NCI-H526 treated with DMSO at 0.1 percent for 48 hours (cell line): ENCODE measurements around the gene CFAP74.
A peak's percentile ranks its signal among the peaks of the same experiment; 100 is the strongest.
"Not testable (repeated sequence)": the region's sequence is repeated elsewhere in the genome, so short reads cannot be mapped to it uniquely, and the experiment has no call there.

Experiments used
- DNase-seq: peaks from one replicate; lab custom pipeline; 2025; lab: John Stamatoyannopoulos, UW

The CFAP74 gene

DNA sequence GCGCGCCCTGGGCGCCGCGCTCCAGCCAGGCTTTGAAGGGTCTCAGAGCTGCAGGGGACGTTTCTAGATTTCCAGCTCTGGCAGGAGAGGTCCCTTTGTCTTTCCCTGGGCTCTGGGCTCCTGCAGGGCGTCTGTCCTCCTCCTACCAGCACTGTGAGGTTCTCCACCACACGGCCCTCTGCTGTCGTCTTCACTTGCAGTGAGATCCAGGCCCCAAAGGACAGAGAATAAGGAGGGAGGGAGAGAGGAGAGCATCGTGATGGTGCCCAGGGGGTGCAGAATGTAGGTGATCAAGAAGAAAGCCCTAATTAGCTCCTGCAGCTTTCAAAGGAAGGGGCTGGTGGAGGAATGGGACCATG lies 108.5 kb downstream of the CFAP74 start:
- no peak for DNase-seq

DNA sequence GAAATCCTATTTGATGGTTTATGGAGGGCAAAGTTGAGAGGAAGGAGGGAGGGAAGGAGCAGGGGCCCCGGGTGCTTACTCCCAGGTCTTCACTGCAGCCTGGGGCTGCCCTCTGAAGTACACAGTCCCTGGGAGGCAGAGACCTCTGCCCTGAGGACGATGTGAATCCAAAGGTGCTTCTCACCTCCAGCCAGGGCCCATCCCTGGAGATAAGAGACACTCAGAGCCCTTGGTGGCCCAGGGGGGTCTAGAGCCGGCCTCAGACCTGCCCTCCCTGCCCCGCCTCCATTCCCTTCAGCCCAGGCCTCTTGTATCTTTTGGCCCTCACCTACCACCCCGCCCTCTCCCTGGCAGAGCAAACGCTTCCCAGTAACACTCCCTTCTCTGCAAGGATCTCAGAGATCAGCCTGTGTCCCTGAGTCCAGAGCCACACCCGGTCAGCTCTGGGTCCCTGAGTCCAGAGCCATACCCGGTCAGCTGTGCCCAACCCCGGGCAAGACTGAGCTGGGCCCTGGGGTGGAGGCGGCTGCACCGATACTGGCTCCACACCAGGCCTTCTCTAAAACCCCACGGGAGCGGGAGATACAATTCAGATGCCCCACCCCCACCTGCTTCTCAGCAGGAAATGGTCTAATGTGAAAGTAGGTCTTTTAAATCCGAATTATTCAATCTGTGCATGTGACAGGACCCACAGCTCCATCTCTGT lies 109.1 kb downstream of the CFAP74 start:
- DNase-seq: no peak

DNA sequence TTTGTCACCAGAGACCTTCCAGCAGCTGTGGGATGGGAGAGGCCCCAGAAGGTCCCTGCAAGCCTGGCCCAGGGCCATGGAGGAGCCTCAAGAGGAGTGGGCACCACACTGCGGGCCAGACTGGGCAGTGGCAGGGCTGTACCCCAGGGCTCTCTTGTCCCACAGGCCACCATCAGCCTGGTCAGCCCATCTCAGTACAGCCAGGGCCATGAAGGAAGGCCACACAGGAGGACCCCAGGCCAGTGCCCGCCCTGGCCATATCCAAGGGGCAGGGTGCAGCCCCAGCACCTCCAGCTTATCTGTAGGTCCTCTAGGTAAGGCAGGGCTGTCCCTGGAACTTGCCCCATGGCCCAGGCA lies 109.6 kb downstream of the CFAP74 start:
- no peak for DNase-seq

DNA sequence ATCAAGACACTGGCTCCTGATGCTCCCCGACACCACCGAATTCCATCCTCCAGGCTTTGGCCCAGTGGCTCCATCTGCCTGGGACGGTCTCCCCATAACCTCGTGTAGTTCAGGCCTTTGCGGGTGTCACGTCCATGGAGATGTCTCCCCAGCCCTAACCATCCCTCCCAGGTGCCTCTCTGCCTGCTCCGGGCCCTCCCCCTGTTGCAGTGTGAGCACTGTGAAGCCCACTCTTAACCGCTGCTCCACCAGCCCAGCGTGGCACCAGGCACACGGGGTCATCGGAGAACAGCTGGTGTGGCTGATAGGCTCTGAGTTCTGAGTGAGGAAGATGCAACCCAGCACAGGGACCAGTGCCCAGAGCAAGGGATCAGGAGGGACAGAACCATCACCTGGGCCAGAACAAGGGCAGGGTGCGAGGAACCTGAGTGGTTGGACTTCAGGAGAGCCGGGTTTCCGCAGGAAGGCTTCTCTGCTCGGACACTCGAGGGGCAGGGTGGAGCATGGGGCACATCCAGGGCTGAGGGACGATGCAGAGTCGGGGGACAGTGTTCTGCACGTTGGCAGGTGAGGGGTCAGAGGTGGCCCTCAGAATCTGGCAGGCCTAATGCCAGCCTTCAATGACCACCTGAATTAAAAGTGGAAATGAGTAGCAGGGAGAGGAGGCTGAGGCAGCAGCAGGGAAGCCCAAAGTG lies 110.1 kb downstream of the CFAP74 start:
- no peak for DNase-seq

DNA sequence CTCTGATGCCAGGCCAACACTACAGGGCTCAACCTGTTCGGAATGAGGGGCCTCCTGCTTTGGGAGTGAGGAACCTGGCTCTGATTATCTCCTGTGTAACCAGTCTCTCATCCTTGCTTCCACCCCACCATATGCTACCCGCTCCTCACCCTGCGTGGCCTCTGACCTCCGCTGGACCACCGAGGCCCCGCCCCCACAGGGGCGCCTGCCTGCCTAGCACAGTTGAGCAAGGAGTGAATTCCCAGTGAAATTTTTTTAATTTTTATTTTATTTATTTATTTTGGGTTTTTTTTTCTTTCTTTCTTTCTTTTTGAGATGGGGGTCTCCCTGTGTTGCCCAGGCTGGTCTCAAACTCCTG lies 110.8 kb downstream of the CFAP74 start:
- DNase-seq: no peak

DNA sequence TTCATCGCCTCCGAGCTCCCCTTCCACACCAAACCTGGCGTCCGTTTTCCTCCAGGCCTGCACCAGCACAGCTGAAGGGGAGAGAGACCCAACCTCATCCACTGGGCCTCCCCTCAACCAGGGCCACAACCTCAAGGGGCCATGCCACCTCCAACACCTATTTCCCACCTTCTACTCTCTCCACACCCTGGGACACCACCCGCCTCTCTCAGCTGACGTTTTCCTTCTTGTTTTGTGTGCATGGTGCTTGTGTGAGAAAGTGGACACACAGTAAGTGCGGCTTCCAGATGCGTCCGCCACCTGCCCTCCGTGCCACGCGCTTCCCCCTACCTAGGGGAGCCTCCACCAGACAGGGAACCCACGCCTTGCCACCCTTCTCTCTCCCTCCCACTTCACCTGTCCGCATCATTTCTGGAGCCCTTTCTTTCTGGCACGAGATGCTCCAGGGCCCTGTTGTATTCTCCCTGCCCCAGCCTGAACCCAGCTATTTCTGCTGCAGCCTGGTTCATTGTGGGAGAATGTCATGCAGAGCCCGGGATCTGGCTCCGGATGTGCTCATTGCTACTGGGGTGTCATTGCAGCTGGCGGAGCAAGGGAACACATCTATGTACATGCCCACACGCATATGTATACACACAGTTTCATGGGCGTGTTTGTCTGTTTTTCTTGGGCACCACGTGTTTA lies 111.4 kb downstream of the CFAP74 start:
- DNase-seq: no peak

DNA sequence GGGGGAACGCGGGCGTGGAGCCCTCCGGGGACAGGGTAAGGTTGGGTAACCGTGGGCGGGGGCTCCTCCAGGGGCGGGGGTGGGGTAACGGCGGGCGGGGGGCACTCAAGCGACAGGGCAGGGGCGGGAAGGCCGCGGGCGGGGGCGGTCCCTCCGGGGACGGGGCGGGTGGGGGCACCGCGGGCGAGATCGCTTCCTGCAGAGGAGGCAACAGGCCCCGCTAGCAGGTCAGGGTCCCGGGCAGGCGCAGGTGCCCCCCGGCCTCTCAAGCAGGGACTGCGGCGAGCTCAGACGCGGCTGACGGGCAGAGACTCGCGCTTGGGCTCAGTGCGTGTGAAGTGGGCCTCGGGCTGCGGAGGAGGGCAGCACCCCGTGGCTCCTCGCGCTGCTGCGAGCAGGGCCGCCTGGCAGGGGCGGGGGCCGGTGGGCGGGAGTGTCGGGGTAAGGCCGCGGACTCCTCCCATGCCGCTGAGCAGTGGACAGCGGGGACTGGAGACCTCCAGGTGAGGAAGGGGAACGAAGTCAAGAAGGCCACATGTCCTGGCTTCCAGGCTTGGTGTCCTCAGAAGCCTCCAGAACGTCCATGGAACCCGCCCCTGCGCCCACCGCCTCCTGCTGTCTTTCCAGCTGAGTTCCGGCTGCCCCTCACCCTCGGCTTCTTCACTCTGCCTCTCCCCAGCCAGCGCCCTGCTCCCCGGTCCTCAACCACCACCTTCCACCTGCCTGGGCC lies 112.1 kb downstream of the CFAP74 start:
- peak; percentile 44 for DNase-seq

DNA sequence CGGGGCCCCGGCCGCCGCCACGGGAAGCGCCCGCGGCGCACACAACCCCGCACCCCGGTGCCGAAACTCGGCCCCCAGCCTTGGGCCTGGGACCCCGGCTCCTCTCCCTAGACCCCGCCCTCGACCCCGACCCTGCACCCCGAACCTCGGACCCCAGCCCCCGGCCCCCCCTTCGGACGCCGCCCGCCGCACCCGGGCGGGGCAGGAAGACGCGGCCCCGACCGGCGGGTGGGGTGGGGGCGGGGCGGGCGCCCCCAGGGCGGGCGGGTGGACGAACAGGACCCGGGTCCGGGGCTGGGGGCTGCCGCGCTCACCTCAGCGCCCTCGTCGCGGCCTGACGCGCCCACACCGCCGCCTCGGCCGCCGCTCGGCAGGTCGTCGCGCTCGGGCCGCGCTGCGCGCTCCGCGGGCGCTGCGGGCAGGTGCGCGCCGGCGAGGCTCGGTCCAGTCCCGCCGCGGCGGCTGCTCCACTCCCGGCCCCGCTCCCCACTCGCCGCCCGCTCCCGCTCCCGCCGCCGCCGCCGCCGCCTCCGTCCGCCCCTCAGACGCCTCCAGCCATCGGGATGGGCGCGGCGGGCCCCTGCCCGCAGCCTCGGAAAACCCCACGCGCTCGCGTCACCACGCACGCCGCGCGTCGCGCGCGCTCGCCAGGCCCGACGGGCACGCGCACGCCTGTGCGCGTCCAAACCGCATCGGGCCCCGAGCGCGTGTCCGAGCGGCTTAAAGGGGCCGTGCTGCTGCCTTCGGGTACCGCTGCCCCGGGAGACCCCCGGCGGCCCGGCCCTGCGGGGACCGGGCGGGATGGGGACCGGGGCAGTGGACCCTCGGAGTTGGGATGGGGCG lies 112.9 kb downstream of the CFAP74 start, which contains the start of gene GNB1:
GNB1 (minus strand) TSS at position 582 of the 843 bp plus-strand sequence. CDS start 65,634 bp downstream, outside the sequence.
- DNase-seq: peak; percentile 76

DNA sequence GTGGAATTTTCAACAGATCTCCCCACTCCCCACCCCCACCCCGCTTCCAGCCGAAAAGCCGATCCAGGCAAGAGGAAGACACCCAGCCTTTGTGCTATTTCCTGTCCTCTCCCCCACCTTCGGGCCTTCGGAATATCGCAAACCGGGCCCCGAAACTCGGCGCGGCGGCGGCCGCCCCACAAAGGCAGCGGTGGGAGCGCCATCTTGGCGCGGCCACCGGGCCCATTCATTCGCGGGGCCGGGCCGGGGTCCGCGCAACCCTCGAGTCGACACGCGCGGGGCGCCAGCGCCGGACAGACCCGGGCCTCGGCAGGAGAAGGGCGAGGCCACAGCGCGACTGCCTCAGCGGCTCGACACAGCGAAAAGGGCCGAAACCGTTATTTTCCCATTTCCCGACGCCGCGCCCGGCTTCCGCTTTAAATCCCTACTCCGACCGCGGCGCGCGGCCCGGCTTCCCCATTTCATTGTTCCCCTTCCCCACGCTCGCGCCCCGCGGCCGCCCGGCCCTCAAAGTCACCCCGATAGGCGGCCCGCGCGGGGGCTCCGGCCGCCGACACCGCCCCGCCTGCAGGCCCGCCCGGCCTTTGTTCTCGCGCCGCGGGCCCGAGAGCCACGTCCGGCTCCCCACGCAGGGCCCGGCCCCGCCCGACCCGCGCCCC lies 113.6 kb downstream of the CFAP74 start:
- DNase-seq: no peak

DNA sequence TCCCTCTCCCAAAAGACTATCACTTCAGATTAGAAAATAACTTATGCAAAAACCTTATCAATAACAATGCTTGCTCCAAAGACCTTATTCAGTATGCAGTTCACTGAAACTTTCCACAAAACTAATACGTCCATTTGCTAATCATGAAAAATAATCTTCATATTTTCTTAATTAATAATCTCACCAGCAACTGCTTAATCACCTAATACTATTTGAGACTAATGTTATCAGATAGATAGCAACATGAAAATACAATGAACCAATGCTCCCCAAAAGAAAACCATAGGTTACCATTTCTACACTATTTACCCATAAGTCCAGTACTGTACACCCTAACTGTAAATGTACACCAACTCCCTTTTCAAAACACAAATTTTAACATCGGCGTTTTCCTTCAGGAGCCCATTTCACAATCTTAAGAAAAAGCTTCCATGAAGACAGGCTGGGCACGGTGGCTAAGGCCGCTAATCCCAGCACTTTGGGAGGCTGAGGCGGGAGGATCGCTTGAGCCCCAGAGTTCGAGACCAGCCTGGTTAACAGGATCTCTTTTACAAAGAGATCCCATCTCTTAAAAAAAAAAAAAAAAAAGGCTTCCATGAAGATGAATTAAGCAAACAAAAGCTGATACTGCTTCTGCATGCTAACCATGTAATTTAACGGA lies 114.4 kb downstream of the CFAP74 start:
- DNase-seq: no peak

DNA sequence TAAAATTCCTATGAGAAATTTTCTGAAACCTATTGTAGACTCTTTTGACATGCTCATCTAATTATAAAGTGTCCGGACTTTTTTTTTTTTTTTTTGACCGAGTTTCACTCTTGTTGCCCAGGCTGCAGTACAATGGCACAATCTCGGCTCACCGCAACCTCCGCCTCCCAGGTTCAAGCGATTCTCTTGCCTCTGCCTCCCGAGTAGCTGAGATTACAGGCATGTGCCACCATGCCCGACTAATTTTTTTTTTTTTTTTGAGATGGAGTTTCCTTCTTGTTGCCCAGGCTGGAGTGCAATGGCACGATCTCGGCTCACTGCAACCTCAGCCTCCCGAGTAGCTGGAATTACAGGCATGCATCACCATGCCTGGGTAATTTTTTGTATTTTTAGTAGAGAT lies 119.7 kb downstream of the CFAP74 start:
- not testable (repeated sequence) for DNase-seq

DNA sequence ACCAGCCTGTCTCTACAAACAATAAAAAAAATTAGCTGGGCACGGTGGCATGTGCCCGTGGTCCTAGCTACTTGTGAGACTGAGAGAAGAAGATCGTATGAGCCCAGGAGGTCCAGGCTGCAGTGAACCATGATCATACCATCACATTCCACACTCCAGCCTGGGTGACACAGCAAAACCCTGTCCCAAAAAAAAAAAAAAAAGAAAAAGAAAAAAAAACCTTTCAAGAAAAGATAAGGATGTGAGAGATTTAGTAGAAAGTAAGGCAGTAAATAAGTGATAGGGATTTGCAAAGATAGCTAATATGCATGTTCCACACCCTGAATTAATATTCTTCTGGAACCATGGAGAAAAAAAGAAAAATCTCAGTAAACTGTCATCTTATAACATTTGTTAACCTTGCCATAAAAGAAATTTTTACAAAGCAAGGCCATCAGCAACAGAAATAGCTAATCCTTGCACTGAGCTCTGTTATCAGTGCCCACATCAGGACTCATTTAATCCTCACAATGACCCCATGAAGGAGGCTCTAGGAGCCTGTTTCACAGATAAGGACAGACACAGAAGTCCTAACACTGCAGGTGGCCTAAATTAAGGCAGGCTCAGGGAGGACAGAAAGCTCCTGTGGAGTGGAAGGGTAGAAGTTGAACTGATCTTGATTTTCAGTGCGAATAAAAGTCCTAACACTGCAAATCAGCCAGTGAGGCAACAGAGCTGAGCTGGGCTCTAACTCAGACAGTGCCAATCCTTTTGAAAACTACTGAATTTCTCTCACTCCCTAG lies 120.3 kb downstream of the CFAP74 start:
- DNase-seq: no peak

DNA sequence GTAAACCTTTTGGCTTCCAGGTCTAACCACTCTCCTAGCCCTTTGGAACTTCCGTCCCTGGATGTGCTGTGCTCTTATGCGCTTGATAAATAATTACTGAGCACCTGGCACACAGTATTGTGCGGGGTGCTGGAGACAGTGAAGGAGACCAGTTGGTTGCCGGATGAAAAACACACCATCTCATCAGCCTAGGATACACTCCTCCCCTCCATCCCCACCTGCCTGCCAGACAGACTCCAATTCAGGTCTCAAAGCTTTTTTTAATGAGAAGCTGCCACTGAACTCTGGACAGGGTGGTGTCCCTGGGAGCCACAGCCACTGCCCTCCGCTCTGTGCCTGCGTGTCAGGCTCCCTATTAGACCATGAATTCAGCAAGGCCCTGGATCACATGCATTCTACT lies 121.9 kb downstream of the CFAP74 start:
- DNase-seq: no peak

DNA sequence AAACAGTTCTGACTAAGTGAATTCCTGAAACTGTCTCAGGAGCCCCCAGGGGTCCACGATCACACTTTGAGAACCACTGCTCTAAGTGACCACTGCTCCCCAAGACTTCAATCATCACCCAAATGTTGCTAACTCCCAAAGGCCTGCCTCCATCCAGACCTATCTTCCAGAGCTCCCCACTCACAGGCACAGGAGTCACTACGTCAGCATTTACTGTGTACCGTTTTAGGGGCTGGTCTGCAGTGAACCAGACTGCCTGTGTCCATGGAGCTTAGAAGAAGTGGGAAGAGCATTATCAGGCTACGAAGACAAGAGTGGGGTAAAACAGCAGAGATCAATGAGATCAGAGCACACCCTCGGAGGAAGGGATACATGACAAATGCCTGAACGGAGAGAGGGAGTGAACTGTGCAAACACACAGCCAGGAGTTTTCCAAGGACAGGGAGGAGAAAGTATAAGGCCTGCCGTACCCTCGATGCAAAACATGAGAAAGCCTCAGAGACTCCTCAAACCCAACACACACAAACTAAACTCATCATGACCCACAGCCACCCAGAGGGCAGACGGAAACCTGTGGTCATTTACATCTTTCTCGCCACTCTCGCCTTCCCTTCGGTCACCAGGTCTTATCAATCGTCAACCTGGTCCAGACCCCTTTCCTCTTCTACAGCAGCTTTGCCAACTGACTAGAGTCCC lies 122.8 kb downstream of the CFAP74 start:
- DNase-seq: no peak

DNA sequence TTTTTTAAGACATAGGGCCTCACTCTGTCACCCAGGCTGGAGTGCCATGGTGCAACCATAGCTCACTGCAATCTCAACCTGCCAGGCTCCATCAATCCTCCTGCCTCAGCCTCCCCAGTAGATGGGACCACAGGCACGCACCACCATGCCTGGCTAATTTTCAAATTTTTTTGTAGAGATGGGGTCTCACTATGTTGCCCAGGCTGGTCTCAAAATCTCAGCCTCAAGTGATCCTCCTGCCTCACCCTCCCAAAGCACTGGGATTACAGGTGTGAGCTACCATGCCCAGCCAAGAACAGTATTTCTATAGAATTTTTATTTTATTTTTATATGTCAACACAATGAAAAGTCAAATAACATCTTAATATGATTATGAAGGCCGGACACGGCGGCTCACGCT lies 123.6 kb downstream of the CFAP74 start:
- no peak for DNase-seq

DNA sequence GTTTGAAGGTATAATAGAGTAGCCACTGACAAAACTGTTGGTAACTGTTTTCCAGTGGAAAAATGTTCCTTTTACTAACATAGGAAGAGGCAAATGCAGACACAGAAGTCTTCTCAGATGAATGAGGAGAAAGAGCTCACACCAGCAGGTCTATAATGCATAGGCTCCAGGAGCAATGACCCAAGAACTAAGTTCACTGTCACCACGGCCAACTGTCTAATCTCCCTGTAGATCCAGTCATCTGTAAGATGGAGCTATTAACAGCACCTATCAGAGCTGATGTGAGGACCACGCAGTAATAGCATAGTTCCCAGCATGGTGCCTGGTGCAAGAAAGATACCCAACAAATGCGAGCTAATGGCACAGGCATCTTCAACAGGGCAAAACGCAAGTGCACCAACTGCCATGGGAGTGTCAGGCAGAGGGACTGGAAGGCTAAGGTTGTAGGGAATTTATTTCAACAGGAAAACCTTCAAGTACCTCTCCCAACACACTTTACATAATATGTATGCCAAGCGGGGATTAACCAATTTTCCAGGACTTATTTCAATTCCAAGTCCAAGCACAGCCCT lies 125.6 kb downstream of the CFAP74 start:
- DNase-seq: no peak

DNA sequence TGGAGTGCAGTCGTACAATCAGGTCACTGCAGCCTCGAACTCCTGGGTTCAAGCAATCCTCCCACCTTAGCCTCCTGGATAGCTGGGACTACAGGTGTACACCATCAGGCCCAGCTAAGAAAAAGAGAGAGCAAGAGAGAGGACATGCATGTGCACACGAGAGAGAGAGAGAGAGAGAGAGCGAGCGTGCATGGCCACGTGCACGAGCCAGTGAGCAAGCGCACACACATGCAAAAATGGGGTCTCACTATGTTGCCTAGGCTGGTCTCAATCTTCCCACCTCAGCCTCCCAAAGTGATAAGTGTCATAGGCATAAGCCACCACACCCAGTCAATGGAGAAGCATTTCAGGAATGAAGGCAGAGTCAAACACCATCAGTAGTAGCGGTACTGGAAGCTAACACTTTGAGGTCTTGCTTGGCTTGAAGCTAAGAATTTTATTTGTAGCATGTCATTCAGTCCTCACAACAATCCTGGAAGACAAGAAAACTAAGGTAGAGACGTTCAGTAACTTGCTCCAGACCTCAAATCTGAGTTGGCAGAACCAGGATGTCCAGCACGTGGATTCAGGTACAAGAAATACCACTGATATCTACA lies 127.2 kb downstream of the CFAP74 start:
- DNase-seq: no peak

DNA sequence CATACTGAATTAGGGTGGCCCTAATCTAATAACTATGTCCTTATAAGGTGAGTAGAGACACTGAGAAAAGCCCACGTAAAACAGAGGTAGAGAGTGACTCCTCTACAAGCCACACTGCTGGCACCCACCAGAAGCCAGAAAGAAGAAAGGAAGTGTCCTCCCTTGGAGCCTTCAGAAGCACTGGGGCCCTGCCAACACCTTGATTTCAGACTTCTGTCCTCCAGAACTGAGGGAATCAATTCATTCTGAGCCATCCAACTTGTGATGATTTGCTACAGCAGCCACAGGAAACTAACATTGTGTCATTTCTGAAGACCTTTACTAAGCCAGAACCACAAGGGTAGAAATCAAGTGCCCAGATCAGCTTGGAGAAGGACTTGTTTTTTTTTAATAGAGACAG lies 127.7 kb downstream of the CFAP74 start:
- DNase-seq: no peak
